Tibial artery (tissue), 4 donors: ENCODE measurements around the gene RNASEH2A.

Source experiments
- DNase-seq, 2 donors: peaks; one replicate each; pipeline ENCODE4 v3.0.0-alpha.2; 2019
- H3K27ac ChIP-seq, 2 donors: fragments of 200-600 bp; sonication (generic) in 1 of 2; 1 replicate in 1 of 2; 2 replicates in 1 of 2; pipeline ENCODE4 v1.5.1; 2018 to 2019; ENCODE audit warnings: mild to moderate bottlenecking in 1 of 2
- H3K27me3 ChIP-seq, 2 donors: fragments of 200-600 bp; sonication (generic) in 1 of 2; one replicate each; pipeline versions ENCODE4 v1.5.1 to v1.6.0; 2016 to 2019
- H3K36me3 ChIP-seq, 3 donors: fragments of 200-600 bp; sonication (generic) in 2 of 3; one replicate each; pipeline ENCODE4 v1.5.1; 2016 to 2019; ENCODE audit warnings: mild to moderate bottlenecking in 2 of 3
- H3K4me1 ChIP-seq, 4 donors: fragments of 200-600 bp; sonication (generic) in 2 of 4; 1 replicate in 3 of 4; 2 replicates in 1 of 4; pipeline ENCODE4 v1.5.1; 2016 to 2019
- H3K4me3 ChIP-seq, 2 donors: fragments of 200-600 bp; sonication (generic) in 1 of 2; 1 replicate in 1 of 2; 2 replicates in 1 of 2; pipeline ENCODE4 v1.5.1; 2018 to 2019; ENCODE audit warnings: mild to moderate bottlenecking in 2 of 2
- H3K9me3 ChIP-seq, 3 donors: fragments of 200-600 bp; sonication (generic) in 1 of 3; one replicate each; pipeline ENCODE4 v1.5.1; 2016 to 2019
- CTCF ChIP-seq, 2 experiments: fragments of 200-600 bp in 1 of 2; fragments of 450-650 bp in 1 of 2; IDR thresholded peaks; one replicate each; pipeline ENCODE4 v1.5.1; 2017 to 2019; ENCODE audit warnings: antibody characterized with exemption in 2 of 2, mild to moderate bottlenecking in 1 of 2, moderate library complexity in 1 of 2
- intact Hi-C: fragments of 100-400 bp; cut with DNase I; formaldehyde crosslinking; loops from one replicate; pipeline ENCODE4 v1.15.0; 2023; ENCODE audit warnings: low total_unique reads

Gene RNASEH2A

DNA sequence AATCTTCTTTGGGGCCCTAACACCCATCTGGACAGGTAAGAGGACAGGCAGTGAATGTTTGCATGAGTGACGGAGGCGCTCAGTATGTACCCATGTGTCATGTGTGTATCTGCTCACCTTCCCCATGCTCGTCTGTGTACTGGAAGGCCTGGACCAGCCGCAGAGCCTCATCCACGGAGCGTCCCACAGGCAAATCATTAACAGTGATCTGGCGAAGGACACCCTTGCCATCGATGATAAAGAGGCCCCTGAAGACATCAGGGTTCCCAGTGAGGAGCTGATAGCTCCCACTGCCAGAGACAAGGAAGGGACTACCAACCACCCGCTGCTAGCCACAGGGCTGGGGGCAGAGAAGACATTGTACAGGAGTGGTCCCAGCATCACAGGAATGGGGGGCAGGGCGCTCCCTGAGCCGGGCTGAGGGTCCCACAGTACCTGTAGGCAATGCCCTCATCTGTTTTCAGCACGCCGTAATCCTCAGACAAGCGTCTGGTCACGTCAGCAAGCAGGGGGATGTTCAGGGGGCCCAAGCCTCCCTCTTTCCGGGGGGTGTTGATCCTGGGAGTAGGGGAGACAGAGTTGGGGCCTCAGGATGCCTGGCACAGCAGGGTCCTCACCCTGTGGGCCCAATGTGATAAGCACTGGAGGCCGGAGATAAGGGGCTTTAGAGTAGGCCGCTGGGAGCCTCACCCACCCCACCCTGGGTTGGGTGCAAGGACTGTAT lies 6.5 kb upstream of the RNASEH2A start:
- TF ChIP-seq CTCF (IDR thresholded peaks at IDR 0.05) = no peak
- intact Hi-C loops = loop anchor here (10.0 kb wide), 1 partner anchor 1045 kb away; no protein-coding TSS in a partner anchor
- DNase-seq = no peak
- H3K4me3 ChIP-seq = no peak overlapping the region
- H3K27ac ChIP-seq = peak overlapping the region in 1 of 2 donors; percentile 82
- peaks cover 12 to 18% (median 18%) of the 10 kb centered on the region in 3 donors for H3K36me3 ChIP-seq
- H3K4me1 ChIP-seq = peaks cover 0 to 31% (median 24%) of the 10 kb centered on the region in 4 donors
- H3K27me3 ChIP-seq = no peaks in the 10 kb centered on the region
- H3K9me3 ChIP-seq = no peaks in the 10 kb centered on the region

DNA sequence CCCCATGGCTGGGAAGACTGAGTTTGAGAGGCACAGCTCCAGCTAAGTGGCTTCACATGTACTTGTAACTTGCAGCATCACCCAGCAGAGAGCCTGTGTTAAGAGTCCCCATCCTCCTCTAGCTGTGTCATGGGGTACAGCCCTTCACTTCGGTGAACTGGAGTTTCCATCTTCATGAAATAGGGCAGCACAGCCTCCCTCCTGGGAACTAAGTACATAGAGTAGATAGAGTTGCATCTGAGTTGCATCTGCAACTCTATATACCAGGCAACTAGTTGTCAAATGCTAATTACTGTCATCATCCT lies 6.0 kb upstream of the RNASEH2A start:
- Histone ChIP-seq H3K27ac (peak overlapping the region in 1 of 2 donors; percentile 82), H3K36me3 (peaks cover 12 to 18% (median 18%) of the 10 kb centered on the region in 3 donors), H3K4me1 (peaks cover 0 to 31% (median 23%) of the 10 kb centered on the region in 4 donors), H3K27me3 (no peaks in the 10 kb centered on the region), H3K9me3 (no peaks in the 10 kb centered on the region), H3K4me3 (peak overlapping the region; percentile 65 to 66)
- intact Hi-C loops = no loop called here
- no peak for DNase-seq
- no peak for TF ChIP-seq CTCF (IDR thresholded peaks at IDR 0.05)

DNA sequence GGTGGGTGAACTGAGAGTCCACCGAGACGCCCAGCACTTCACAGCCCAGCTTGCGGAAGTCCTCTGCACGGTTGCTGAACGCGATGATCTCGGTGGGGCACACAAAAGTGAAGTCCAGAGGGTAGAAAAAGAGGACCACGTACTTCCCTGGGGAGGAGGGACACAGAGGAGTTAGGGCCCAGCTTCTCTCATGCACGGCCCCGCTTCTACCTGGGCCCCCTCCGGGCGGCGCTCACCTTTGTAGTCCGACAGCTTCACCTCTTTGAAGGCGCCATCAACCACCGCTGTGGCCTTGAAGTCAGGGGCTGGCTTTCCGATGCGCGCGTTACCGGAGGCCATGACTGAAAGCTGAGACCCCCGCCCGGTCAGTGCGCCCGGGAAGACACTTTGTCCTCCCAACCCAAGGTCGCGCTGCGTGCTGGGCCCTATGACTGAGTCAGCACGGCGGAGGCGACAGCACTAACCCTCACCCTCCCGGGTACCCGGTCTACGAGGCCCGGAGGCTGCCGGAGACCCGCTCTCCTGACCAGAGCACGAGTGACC lies 5.4 kb upstream of the RNASEH2A start:
- Histone ChIP-seq H3K4me3 (peak overlapping the region; percentile 65 to 66), H3K9me3 (no peaks in the 10 kb centered on the region), H3K36me3 (peaks cover 12 to 18% (median 18%) of the 10 kb centered on the region in 3 donors), H3K27me3 (no peaks in the 10 kb centered on the region), H3K4me1 (peaks cover 0 to 27% (median 19%) of the 10 kb centered on the region in 4 donors), H3K27ac (peak overlapping the region; percentile 62 to 82)
- intact Hi-C loops = no loop called here
- DNase-seq = peak in 1 of 2 donors; percentile 71
- no peak for TF ChIP-seq CTCF (IDR thresholded peaks at IDR 0.05)

DNA sequence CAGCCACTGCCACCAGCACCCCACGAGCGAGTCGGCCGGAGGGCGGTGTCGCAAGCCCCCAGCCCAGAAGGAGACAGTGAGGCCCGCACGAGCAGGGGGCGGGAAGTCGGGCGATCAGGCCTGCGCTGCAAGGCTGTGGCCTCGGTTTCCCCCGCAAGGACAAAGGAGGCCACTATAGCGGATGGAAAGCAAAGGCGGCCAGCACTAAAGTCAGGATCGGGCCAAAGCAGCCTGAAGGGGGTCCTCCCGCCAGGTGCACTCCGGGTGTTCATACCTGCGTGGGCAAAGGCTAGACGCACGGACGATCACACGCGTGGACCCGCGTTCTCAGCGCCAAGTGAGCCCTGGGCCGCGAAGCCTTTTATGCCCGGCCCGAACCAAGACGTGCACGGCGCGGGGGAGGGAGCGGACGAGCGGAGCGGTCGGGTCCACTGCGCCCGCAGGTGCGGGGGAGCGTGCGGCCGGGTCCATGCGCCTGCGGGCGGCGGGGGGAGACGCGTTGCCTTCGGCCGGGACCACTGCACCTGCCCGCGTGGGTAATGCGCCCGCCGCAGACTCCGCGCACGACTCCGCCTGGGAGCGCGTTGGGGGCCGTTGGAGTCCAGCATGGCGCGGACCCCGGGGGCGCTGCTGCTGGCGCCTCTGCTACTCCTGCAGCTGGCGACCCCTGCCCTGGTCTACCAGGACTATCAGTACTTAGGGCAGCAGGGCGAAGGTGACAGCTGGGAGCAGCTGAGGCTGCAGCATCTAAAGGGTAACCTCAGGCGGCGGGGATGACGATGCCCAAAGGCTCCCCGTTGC lies 4.7 kb upstream of the RNASEH2A start, which contains the start of the genes PRDX2 and THSD8:
Gene PRDX2, minus strand, starts transcription at position 335 of the 801 bp plus-strand sequence. CDS start 539 bp downstream, outside the sequence.
Gene THSD8, plus strand, starts transcription at position 604 of the 801 bp plus-strand sequence. Its CDS starts 3 bp downstream, at position 607.
- no peaks in the 10 kb centered on the region for H3K27me3 ChIP-seq
- DNase-seq = peak; percentile 60 to 88
- peaks cover under 1 to 25% (median 15%) of the 10 kb centered on the region in 4 donors for H3K4me1 ChIP-seq
- peaks cover 12 to 18% (median 18%) of the 10 kb centered on the region in 3 donors for H3K36me3 ChIP-seq
- TF ChIP-seq CTCF (IDR thresholded peaks at IDR 0.05) = peak in 1 of 2 experiments; percentile 6
- H3K27ac ChIP-seq = peak within 1 kb of the TSS; percentile 62 to 82
- intact Hi-C loops = no loop called here
- no peaks in the 10 kb centered on the region for H3K9me3 ChIP-seq
- H3K4me3 ChIP-seq = peak within 1 kb of the TSS; percentile 65 to 66

- no peak for TF ChIP-seq CTCF (IDR thresholded peaks at IDR 0.05)
- Histone ChIP-seq H3K27ac (peak overlapping the region in 1 of 2 donors; percentile 82), H3K9me3 (no peaks in the 10 kb centered on the region), H3K27me3 (no peaks in the 10 kb centered on the region), H3K4me3 (peak overlapping the region; percentile 65 to 66), H3K36me3 (peaks cover 12 to 18% (median 18%) of the 10 kb centered on the region in 3 donors), H3K4me1 (peaks cover 5 to 31% (median 23%) of the 10 kb centered on the region in 4 donors)
- intact Hi-C loops = no loop called here
- DNase-seq = peak in 1 of 2 donors; percentile 66
Measured at GRCh38 chr19:12802267-12803106, 3.9 kb upstream of the RNASEH2A start.
